Measurements from ENCODE around the gene PROSER3. TPM values are rescaled to one million over a fixed set of nuclear protein-coding genes. Genes with fewer than 3 reads are reported as not detected.

The PROSER3 gene
- total and polyA plus RNA-seq, 2 donors (not counting 1 experiment from before 2014, with no cell fraction given), result 26.0 to 61.0 TPM

DNA sequence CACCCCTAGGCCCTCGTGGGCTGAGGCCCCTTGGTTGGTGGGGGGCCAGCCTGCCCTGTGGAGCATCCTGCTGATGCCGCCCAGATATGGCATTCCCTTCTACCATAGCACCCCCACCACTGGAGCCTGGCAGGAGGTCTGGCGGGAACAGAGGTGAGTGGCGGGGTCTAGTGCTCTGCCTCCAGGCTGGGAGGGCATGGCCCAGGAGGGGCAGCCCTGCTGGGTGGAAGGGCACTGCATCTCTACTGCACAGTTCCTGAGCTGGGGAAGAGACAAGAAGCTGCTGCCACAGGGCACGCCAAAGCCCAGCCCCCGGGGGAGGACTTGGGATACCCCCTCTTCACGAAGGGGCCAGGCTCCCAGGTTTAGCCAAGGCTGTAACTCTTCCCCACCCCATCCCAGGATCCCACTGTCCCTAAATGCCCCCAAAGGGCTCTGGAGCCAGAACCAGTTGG lies 42.6 kb upstream of the PROSER3 start:
- H3K4me2 ChIP-seq (replicated peaks; ENCODE audit: low read depth, low read length, poor library complexity, severe bottlenecking), result peak overlapping the region; percentile 94
- no peaks in the 10 kb centered on the region for H3K27me3 ChIP-seq (replicated peaks in 1 of 4; ENCODE audit: control extremely low read depth in 1 of 4, control insufficient read depth in 3 of 4, insufficient read depth in 4 of 4, low read length in 3 of 4)
- no peak for DNase-seq
- peaks cover 22% of the 10 kb centered on the region for H4K20me1 ChIP-seq (ENCODE audit: control insufficient read depth, insufficient read depth, low read length, poor library complexity, severe bottlenecking)
- H3K4me3 ChIP-seq (ENCODE audit: control extremely low read depth in 1 of 5, extremely low read depth in 1 of 5, insufficient read depth in 1 of 5, low read depth in 2 of 5, low read length in 4 of 5), result peak overlapping the region in 3 of 5 experiments; percentile 76 to 83 (median 76)
- H3K9me3 ChIP-seq (ENCODE audit: control extremely low read depth in 1 of 3, control insufficient read depth in 2 of 3, insufficient read depth in 1 of 3, low read length in 2 of 3), result no peaks in the 10 kb centered on the region
- H3K9ac ChIP-seq (ENCODE audit: low read length), result peak overlapping the region; percentile 80
- H3K4me1 ChIP-seq (ENCODE audit: control insufficient read depth in 2 of 2, insufficient read depth in 2 of 2, low read length in 2 of 2), result peaks cover 39 to 82% of the 10 kb centered on the region in 2 donors
- H3K36me3 ChIP-seq (replicated peaks in 1 of 2; ENCODE audit: control extremely low read depth in 1 of 2, control insufficient read depth in 1 of 2, extremely low read depth in 1 of 2, insufficient read depth in 2 of 2, low read length in 1 of 2), result peaks cover 0 to 9% of the 10 kb centered on the region in 2 experiments
- H3K27ac ChIP-seq (ENCODE audit: low read length in 2 of 2), result peak overlapping the region; percentile 85
- no peaks in the 10 kb centered on the region for H3K27me3 Mint-ChIP-seq
- H3K79me2 ChIP-seq (ENCODE audit: control insufficient read depth, insufficient read depth, low read length), result peaks cover 44% of the 10 kb centered on the region
- TF ChIP-seq, protein P1, sequence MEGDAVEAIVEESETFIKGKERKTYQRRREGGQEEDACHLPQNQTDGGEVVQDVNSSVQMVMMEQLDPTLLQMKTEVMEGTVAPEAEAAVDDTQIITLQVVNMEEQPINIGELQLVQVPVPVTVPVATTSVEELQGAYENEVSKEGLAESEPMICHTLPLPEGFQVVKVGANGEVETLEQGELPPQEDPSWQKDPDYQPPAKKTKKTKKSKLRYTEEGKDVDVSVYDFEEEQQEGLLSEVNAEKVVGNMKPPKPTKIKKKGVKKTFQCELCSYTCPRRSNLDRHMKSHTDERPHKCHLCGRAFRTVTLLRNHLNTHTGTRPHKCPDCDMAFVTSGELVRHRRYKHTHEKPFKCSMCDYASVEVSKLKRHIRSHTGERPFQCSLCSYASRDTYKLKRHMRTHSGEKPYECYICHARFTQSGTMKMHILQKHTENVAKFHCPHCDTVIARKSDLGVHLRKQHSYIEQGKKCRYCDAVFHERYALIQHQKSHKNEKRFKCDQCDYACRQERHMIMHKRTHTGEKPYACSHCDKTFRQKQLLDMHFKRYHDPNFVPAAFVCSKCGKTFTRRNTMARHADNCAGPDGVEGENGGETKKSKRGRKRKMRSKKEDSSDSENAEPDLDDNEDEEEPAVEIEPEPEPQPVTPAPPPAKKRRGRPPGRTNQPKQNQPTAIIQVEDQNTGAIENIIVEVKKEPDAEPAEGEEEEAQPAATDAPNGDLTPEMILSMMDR (IDR thresholded peaks at IDR 0.05), result no peak
- TF ChIP-seq EZH2 (IDR thresholded peaks at IDR 0.05; ENCODE audit: borderline replicate concordance, insufficient read depth, low read depth, low read length, poor library complexity, severe bottlenecking), result no peak
- H3K27ac Mint-ChIP-seq, result peak overlapping the region; percentile 99
- 85% methylated on average over 5 of the region's 7 CpGs for WGBS (ENCODE audit: insufficient coverage)
- ChIA-PET POLR2A (interaction anchor here (0.6 to 1.5 kb wide), 4 partner anchors 9 to 33 kb away, joined by 3 to 6 read pairs (median 3); partner anchors contain the start of gene LIN37), CTCF (interaction anchor here (1.3 to 6.5 kb wide), 5 partner anchors 13 to 33 kb away, joined by 3 to 123 read pairs (median 15); partner anchors contain the start of gene LIN37)
- peak overlapping the region; percentile 98 for H3K4me3 Mint-ChIP-seq
- peaks cover 74% of the 10 kb centered on the region for H3K4me1 Mint-ChIP-seq
- ATAC-seq (ENCODE audit: low read depth), result no peak
- no peak overlapping the region for H2AFZ ChIP-seq (ENCODE audit: insufficient read depth, low read depth, low read length, poor library complexity, severe bottlenecking)
- H3K9me3 Mint-ChIP-seq (ENCODE audit: insufficient read depth), result no peaks in the 10 kb centered on the region
- intact Hi-C loops (cut with micrococcal nuclease), result loop anchor here (10.0 kb wide), 2 partner anchors 189 to 371 kb away; partner anchors contain the start of genes FFAR1, HCST, NFKBID and TYROBP

Data from B cell (primary cell).